ENCODE measurements around the gene CGRRF1. TPM values are rescaled to one million over a fixed set of nuclear protein-coding genes. Genes with fewer than 3 reads are reported as not detected.

The CGRRF1 gene
- total and polyA plus RNA-seq, 9 donors = 17.9 to 36.7 (median 21.4) TPM

DNA sequence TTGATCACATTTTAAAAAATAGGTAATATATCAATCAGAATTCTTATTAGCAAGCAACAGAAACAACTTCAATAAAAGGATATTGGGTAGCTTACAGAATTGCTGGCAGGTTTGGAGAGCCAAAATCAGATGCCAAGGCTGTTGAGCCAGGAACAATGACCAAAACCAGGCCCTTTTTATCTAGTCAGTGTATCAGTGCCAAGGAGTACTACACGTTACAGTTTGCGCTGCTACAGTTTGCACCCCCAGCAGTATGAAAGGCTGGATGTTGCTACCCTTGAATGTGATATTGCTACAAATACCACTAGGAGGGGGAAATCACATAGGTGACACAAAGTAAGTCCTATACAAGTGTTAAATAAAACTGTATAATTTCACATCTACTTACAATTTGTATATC lies 19.3 kb downstream of the CGRRF1 start:
- no peak overlapping the region for H3K27ac ChIP-seq
- 76 to 86% (median 80%) methylated on average over 2 of the region's 2 CpGs for WGBS, 3 donors
- H3K27me3 ChIP-seq = no peaks in the 10 kb centered on the region
- intact Hi-C loops (cut with DNase I) = no loop called here
- H3K4me3 ChIP-seq = no peak overlapping the region
- TF ChIP-seq POLR2A (IDR thresholded peaks at IDR 0.05) = no peak
- TF ChIP-seq EP300 (IDR thresholded peaks at IDR 0.05) = no peak
- TF ChIP-seq CTCF (IDR thresholded peaks at IDR 0.05) = no peak
- no peak for DNase-seq
- H3K36me3 ChIP-seq = no peaks in the 10 kb centered on the region
- H3K9me3 ChIP-seq = no peaks in the 10 kb centered on the region
- H3K4me1 ChIP-seq (ENCODE audit: insufficient read depth) = no peaks in the 10 kb centered on the region

DNA sequence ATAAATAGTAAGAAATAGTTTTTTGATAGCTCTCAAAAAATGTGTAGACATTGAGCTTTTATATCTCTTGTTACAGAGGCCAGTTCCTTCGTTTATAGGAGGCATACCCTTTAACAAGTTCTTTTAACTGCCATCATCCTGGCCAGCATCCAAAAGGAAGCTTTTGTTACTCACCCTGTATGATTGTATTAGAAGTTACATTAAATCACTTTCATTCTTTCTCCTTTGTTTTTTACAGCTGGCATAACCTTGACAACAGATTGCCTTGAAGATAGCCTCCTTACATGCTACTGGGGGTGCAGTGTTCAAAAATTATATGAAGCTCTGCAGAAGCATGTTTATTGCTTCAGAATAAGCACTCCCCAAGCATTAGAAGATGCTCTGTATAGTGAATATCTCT lies 20.1 kb downstream of the CGRRF1 start:
- DNase-seq = no peak
- Histone ChIP-seq H3K4me1 (ENCODE audit: insufficient read depth) (no peaks in the 10 kb centered on the region), H3K9me3 (no peaks in the 10 kb centered on the region), H3K4me3 (no peak overlapping the region), H3K36me3 (no peaks in the 10 kb centered on the region), H3K27ac (no peak overlapping the region), H3K27me3 (no peaks in the 10 kb centered on the region)
- intact Hi-C loops (cut with DNase I) = no loop called here
- WGBS, 3 donors = 57 to 63% (median 62%) methylated on average over 1 of the region's 1 CpG
- TF ChIP-seq CTCF (IDR thresholded peaks at IDR 0.05) (no peak), POLR2A (IDR thresholded peaks at IDR 0.05) (no peak), EP300 (IDR thresholded peaks at IDR 0.05) (no peak)

DNA sequence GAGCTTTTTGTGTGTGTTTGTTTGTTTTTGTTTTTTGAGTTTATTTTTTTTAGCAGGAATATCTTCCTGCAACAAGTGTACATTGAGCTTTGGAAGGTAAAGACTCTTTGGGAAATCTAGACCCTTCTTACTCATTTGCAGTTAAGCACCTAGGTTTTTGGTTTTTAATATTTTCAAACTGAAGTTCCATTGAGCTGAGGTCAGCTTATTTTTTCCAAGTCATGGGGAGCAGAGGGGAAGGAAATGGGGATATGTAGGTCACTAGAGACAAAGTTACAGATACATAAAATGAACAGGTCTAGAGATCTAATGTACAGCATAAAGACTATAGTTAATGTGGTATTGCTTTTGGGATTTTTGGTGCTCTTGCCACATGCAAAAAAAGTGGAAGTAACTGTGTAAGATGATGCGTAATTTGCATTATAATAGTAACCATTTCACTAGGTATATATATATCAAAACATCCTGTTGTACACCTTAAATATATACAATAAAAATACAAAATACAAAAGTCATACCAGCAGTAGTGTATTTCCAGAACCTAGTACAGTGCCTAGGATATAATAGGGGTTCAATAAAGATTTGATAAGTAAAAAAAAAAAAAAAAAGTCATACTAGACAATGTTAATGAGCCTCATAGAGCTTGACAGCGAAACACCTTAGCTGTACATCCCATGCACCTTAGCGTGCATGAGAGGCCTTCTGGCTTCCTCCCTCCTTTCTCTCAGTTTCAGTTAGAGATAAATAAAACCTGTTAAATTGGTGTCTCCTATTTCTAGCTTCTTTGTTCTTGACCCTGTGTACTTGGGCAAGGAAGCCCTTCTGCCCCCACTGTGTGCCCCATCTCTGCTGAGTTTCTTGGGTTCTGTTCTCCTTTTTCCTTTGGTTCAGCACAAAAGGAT lies 22.7 kb downstream of the CGRRF1 start:
- no peak for DNase-seq
- Histone ChIP-seq H3K9me3 (no peaks in the 10 kb centered on the region), H3K36me3 (no peaks in the 10 kb centered on the region), H3K27me3 (no peaks in the 10 kb centered on the region), H3K4me3 (no peak overlapping the region), H3K4me1 (ENCODE audit: insufficient read depth) (no peaks in the 10 kb centered on the region), H3K27ac (no peak overlapping the region)
- no peak for TF ChIP-seq POLR2A (IDR thresholded peaks at IDR 0.05)
- TF ChIP-seq CTCF (IDR thresholded peaks at IDR 0.05) = no peak
- TF ChIP-seq EP300 (IDR thresholded peaks at IDR 0.05) = no peak
- 94 to 99% (median 96%) methylated on average over 3 of the region's 3 CpGs for WGBS, 3 donors
- intact Hi-C loops (cut with DNase I) = no loop called here

GRCh38 chr14:54533100-54533499 lies 23.4 kb downstream of the CGRRF1 start:
- no peak for TF ChIP-seq EP300 (IDR thresholded peaks at IDR 0.05)
- no peak for TF ChIP-seq CTCF (IDR thresholded peaks at IDR 0.05)
- TF ChIP-seq POLR2A (IDR thresholded peaks at IDR 0.05) = no peak
- 90 to 98% (median 90%) methylated on average over 1 of the region's 1 CpG for WGBS, 3 donors
- intact Hi-C loops (cut with DNase I) = no loop called here

More at GRCh38 chr14:54533100-54533499, 23.4 kb downstream of the CGRRF1 start:
- no peak overlapping the region for H3K27ac ChIP-seq
- H3K27me3 ChIP-seq = no peaks in the 10 kb centered on the region
- no peak for DNase-seq
- no peaks in the 10 kb centered on the region for H3K9me3 ChIP-seq
- no peak overlapping the region for H3K4me3 ChIP-seq
- no peaks in the 10 kb centered on the region for H3K4me1 ChIP-seq (ENCODE audit: insufficient read depth)
- H3K36me3 ChIP-seq = no peaks in the 10 kb centered on the region

Data from ovary (tissue), 9 donors.